HepG2 (cell line): ENCODE data around the gene VAMP8. TPM values are rescaled to one million over a fixed set of nuclear protein-coding genes. Genes with fewer than 3 reads are reported as not detected.
A peak's percentile ranks its signal among the peaks of the same experiment; 100 is the strongest.

ENCODE experiments used
- DMAP1 ChIP-seq: IDR thresholded peaks from 2 replicates; pipeline ENCODE4 v1.6.1; 2016
- ELF1 ChIP-seq: sonication (generic); formaldehyde crosslinking; IDR thresholded peaks from 2 replicates; pipeline ENCODE4 v1.4.0; 2020; ENCODE audit warnings: missing genetic modification reagents
- HNRNPLL ChIP-seq: fragments of 200-400 bp; formaldehyde crosslinking; IDR thresholded peaks from 2 replicates; pipeline ENCODE4 v1.6.1; 2017; ENCODE audit warnings: mild to moderate bottlenecking, low read depth, low read length; ENCODE audit not compliant: poor library complexity, severe bottlenecking
- REXO4 ChIP-seq: sonication (generic); formaldehyde crosslinking; IDR thresholded peaks from 2 replicates; pipeline ENCODE4 v1.8.0; 2022; ENCODE audit warnings: missing genetic modification reagents, mild to moderate bottlenecking, borderline replicate concordance
- RORA ChIP-seq: sonication (generic); formaldehyde crosslinking; IDR thresholded peaks from 2 replicates; pipeline ENCODE4 v1.5.0; 2020; ENCODE audit warnings: mild to moderate bottlenecking, missing genetic modification reagents, moderate library complexity
- ZFAT ChIP-seq: sonication (generic); formaldehyde crosslinking; conservative IDR thresholded peaks from 2 replicates; pipeline ENCODE4 v1.8.1; 2023; ENCODE audit warnings: missing genetic modification reagents, inconsistent platforms
- ZNF329 ChIP-seq: sonication (generic); formaldehyde crosslinking; IDR thresholded peaks from 2 replicates; pipeline ENCODE4 v1.9.0; 2021; ENCODE audit warnings: low read depth, mild to moderate bottlenecking, missing genetic modification reagents
- ZNF547 ChIP-seq: sonication (generic); formaldehyde crosslinking; IDR thresholded peaks from 2 replicates; pipeline ENCODE4 v1.5.1; 2020; ENCODE audit warnings: mild to moderate bottlenecking, missing genetic modification reagents
- ZNF776 ChIP-seq: sonication (generic); formaldehyde crosslinking; IDR thresholded peaks from 2 replicates; pipeline ENCODE4 v1.4.0; 2020; ENCODE audit warnings: mild to moderate bottlenecking, missing genetic modification reagents
- polyA plus RNA-seq, 8 experiments: library from polyadenylated mRNA; depleted of rRNA in 3 of 8; stranded (reverse) in 7 of 8; unstranded in 1 of 8; fragments of >200 nt; fragmentation: Illumina TruSeq in 4 of 8; extraction: Trizol in 4 of 8; gene quantifications; 2 replicates each; pipeline versions ENCODE4 v1.2.1 to v1.2.3, GENCODE V29; 2011 to 2016; ENCODE audit warnings: low read depth in 4 of 8, missing spikeins in 1 of 8, mixed read lengths in 1 of 8; ENCODE audit not compliant: insufficient read depth in 1 of 8
- total RNA-seq, 5 experiments: library from RNA; depleted of rRNA; stranded (reverse); fragments of >200 nt; fragmentation: Illumina TruSeq; extraction: Trizol; gene quantifications; 2 replicates each; pipeline ENCODE4 v1.2.3, GENCODE V29; 2016; ENCODE audit warnings: low read depth in 1 of 5
- TF ChIP-seq, protein P1 (sequence below): sonication (generic); formaldehyde crosslinking; conservative IDR thresholded peaks from 2 replicates; pipeline ENCODE4 v1.4.0; 2020; ENCODE audit warnings: mild to moderate bottlenecking, missing genetic modification reagents, moderate library complexity
- TF ChIP-seq, protein P2 (sequence below): sonication (generic); formaldehyde crosslinking; IDR thresholded peaks from 2 replicates; pipeline ENCODE4 v1.5.1; 2020; ENCODE audit warnings: mild to moderate bottlenecking, moderate library complexity, missing genetic modification reagents
- TF ChIP-seq, protein P3 (sequence below): sonication (generic); formaldehyde crosslinking; IDR thresholded peaks from one replicate; pipeline ENCODE4 v1.5.1; 2020; ENCODE audit warnings: mild to moderate bottlenecking, missing genetic modification reagents; ENCODE audit errors: not compliant biosample characterization

VAMP8 gene
- total and polyA plus RNA-seq, 2 of the 13 experiments (the other 11 are each of a cell fraction or from before 2014, with no cell fraction given) = 83.3 to 157 TPM

DNA sequence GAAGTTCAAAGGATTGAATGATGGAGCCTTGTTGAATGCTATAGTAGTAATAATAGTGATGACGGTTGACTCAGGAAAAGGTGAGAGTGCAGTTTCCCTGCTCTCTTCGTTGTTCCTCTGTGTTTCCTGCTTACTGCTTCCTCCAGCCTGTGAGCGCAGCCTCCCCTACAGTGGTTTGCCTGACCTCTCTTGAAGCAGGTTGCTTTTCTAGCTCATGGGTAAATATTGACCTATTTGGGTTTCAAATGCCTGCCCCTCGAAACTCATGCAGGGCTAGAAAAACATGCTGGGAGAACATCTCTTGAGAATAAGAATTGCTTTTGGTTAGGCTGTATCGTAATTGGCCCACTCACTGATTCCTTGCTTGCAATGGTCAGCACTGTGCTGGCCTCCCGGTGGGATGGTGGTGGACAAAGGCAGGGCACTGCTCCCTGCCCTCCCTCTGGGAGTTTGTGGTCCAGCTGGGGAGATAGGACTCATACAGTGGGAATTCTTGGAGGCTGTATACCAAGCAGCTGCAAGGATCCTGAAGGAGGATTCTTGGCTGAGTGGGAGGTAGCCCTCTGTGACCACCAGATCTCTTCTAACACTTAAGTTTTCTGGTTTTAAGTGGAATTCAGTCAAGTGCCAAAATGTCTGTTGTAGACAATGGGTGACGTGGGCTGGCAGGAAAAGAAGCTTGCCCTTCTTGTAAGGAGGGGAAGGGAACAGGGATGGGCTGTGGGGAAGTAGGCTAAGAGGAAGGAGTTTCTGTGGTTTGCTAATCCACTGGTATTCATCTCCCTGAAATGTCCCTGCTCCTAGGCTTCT lies 12.8 kb downstream of the VAMP8 start (continued):
- TF ChIP-seq ZNF547 (CRISPR knock-in tag) = peak; percentile 54; the same call in 1 of the 2 replicates
- TF ChIP-seq DMAP1 (CRISPR knock-in tag) = no peak
- TF ChIP-seq REXO4 (CRISPR knock-in tag) = no peak
- no peak for TF ChIP-seq HNRNPLL
- TF ChIP-seq, protein P1, sequence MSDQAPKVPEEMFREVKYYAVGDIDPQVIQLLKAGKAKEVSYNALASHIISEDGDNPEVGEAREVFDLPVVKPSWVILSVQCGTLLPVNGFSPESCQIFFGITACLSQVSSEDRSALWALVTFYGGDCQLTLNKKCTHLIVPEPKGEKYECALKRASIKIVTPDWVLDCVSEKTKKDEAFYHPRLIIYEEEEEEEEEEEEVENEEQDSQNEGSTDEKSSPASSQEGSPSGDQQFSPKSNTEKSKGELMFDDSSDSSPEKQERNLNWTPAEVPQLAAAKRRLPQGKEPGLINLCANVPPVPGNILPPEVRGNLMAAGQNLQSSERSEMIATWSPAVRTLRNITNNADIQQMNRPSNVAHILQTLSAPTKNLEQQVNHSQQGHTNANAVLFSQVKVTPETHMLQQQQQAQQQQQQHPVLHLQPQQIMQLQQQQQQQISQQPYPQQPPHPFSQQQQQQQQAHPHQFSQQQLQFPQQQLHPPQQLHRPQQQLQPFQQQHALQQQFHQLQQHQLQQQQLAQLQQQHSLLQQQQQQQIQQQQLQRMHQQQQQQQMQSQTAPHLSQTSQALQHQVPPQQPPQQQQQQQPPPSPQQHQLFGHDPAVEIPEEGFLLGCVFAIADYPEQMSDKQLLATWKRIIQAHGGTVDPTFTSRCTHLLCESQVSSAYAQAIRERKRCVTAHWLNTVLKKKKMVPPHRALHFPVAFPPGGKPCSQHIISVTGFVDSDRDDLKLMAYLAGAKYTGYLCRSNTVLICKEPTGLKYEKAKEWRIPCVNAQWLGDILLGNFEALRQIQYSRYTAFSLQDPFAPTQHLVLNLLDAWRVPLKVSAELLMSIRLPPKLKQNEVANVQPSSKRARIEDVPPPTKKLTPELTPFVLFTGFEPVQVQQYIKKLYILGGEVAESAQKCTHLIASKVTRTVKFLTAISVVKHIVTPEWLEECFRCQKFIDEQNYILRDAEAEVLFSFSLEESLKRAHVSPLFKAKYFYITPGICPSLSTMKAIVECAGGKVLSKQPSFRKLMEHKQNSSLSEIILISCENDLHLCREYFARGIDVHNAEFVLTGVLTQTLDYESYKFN (CRISPR knock-in tag) = peak; percentile 90
- TF ChIP-seq RORA (CRISPR knock-in tag) = no peak
- TF ChIP-seq, protein P2, sequence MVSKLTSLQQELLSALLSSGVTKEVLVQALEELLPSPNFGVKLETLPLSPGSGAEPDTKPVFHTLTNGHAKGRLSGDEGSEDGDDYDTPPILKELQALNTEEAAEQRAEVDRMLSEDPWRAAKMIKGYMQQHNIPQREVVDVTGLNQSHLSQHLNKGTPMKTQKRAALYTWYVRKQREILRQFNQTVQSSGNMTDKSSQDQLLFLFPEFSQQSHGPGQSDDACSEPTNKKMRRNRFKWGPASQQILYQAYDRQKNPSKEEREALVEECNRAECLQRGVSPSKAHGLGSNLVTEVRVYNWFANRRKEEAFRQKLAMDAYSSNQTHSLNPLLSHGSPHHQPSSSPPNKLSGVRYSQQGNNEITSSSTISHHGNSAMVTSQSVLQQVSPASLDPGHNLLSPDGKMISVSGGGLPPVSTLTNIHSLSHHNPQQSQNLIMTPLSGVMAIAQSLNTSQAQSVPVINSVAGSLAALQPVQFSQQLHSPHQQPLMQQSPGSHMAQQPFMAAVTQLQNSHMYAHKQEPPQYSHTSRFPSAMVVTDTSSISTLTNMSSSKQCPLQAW = peak; percentile 91
- no peak for TF ChIP-seq ZNF329
- TF ChIP-seq, protein P3, sequence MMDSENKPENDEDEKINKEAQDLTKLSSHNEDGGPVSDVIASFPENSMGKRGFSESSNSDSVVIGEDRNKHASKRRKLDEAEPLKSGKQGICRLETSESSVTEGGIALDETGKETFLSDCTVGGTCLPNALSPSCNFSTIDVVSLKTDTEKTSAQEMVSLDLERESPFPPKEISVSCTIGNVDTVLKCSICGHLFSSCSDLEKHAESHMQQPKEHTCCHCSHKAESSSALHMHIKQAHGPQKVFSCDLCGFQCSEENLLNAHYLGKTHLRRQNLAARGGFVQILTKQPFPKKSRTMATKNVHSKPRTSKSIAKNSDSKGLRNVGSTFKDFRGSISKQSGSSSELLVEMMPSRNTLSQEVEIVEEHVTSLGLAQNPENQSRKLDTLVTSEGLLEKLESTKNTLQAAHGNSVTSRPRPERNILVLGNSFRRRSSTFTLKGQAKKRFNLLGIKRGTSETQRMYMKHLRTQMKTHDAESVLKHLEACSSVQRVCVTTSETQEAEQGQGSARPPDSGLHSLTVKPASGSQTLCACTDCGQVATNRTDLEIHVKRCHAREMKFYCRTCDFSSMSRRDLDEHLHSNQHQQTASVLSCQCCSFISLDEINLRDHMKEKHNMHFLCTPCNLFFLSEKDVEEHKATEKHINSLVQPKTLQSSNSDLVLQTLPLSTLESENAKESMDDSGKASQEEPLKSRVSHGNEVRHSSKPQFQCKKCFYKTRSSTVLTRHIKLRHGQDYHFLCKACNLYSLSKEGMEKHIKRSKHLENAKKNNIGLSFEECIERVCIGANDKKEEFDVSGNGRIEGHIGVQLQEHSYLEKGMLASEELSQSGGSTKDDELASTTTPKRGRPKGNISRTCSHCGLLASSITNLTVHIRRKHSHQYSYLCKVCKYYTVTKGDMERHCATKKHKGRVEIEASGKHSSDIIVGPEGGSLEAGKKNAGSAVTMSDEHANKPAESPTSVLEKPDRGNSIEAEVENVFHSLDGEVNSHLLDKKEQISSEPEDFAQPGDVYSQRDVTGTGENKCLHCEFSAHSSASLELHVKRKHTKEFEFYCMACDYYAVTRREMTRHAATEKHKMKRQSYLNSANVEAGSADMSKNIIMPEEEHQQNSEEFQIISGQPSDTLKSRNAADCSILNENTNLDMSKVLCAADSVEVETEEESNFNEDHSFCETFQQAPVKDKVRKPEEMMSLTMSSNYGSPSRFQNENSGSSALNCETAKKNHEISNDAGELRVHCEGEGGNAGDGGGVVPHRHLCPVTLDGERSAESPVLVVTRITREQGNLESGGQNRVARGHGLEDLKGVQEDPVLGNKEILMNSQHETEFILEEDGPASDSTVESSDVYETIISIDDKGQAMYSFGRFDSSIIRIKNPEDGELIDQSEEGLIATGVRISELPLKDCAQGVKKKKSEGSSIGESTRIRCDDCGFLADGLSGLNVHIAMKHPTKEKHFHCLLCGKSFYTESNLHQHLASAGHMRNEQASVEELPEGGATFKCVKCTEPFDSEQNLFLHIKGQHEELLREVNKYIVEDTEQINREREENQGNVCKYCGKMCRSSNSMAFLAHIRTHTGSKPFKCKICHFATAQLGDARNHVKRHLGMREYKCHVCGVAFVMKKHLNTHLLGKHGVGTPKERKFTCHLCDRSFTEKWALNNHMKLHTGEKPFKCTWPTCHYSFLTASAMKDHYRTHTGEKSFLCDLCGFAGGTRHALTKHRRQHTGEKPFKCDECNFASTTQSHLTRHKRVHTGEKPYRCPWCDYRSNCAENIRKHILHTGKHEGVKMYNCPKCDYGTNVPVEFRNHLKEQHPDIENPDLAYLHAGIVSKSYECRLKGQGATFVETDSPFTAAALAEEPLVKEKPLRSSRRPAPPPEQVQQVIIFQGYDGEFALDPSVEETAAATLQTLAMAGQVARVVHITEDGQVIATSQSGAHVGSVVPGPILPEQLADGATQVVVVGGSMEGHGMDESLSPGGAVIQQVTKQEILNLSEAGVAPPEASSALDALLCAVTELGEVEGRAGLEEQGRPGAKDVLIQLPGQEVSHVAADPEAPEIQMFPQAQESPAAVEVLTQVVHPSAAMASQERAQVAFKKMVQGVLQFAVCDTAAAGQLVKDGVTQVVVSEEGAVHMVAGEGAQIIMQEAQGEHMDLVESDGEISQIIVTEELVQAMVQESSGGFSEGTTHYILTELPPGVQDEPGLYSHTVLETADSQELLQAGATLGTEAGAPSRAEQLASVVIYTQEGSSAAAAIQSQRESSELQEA (CRISPR knock-in tag) = peak; percentile 55
- TF ChIP-seq ZNF776 (CRISPR knock-in tag) = no peak
- 0 out of 2 replicates have a peak, but pooled peaks have one; percentile 51 for TF ChIP-seq ELF1 (CRISPR knock-in tag)
- TF ChIP-seq ZFAT (CRISPR knock-in tag) = no peak
